Heart left ventricle (tissue), 13 donors: ENCODE data around the gene TJAP1.

Source experiments
- POLR2A ChIP-seq, 2 donors: fragments of 450-650 bp; IDR thresholded peaks; one replicate each; pipeline ENCODE4 v1.6.1; 2017; ENCODE audit warnings: antibody characterized with exemption in 2 of 2, mild to moderate bottlenecking in 2 of 2, moderate library complexity in 2 of 2
- TF ChIP-seq, protein P1 (sequence below), 12 donors: fragments of 200-600 bp; sonication (generic) in 4 of 12; IDR thresholded peaks; one replicate each; pipeline versions ENCODE4 v1.5.0 to v1.8.0; 2018 to 2022; ENCODE audit warnings: antibody characterized with exemption in 12 of 12, mild to moderate bottlenecking in 5 of 12
- donor health status: ischemic (EF 13 %, LVEDD 7.1; RV severe dilation, severe dysfunction).
- donor health status: DM: no; HTN: yes; CAD: no.
- donor health status: DM: no; HTN: no; CAD: no.
- donor health status: ischemic (EF 25% LVEDD 6.9; RV normal size, moderate dysfunction).
- donor health status: ischemic (EF 25% LVEDD 5.7; RV mildly dilated, moderate dysfunction).
- donor health status: ischemic (EF 35%, LVEDD 5.7; RV mildly dilated, moderate dysfunction).
- donor health status: nonischemic (EF 11% LVEDD 7.7; RV severe dilation, severe dysfunction).
- donor health status: DM: yes; HTN: yes; CAD: no.
- donor health status: PGD.
- donor health status: ischemic (EF 29% LVEDD 5.4; RV normal size, mild dysfunction).
- donor health status: nonischemic (EF 23%, LVEDD 6.1; RV moderate dilation, normal function).

DNA sequence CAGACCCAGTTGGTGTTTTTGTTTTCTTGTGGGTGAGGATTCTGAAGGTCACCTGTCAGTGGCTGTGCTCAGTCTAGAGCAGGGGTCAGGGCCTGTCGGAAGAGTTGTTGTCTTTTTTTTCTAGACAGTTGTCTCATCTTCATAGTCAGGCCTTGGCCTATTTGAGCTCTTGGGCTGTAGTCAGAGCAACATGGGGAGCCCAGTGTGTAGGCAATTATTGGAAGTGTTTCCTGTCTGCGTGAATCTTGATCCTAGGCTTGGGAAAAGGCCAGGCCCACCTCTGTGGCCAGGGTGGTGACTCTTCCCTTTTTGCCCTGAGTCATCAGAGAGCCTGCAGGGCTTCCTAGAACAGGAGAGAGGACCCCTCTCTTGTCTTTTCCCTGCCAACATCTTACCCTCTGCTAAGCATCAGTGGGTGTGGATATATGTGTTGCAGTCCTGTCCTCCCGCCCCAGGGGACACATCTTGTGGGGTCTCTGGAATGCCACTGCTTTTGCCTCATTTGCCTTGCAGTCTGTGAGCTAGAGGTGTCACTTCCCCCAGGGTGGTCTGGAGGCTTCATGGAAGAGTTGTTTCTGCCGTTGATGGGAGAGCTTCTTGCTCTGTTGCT is 11.4 kb downstream of the TJAP1 start:
- TF ChIP-seq POLR2A (IDR thresholded peaks at IDR 0.05) = no peak
- TF ChIP-seq, protein P1, sequence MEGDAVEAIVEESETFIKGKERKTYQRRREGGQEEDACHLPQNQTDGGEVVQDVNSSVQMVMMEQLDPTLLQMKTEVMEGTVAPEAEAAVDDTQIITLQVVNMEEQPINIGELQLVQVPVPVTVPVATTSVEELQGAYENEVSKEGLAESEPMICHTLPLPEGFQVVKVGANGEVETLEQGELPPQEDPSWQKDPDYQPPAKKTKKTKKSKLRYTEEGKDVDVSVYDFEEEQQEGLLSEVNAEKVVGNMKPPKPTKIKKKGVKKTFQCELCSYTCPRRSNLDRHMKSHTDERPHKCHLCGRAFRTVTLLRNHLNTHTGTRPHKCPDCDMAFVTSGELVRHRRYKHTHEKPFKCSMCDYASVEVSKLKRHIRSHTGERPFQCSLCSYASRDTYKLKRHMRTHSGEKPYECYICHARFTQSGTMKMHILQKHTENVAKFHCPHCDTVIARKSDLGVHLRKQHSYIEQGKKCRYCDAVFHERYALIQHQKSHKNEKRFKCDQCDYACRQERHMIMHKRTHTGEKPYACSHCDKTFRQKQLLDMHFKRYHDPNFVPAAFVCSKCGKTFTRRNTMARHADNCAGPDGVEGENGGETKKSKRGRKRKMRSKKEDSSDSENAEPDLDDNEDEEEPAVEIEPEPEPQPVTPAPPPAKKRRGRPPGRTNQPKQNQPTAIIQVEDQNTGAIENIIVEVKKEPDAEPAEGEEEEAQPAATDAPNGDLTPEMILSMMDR (IDR thresholded peaks at IDR 0.05) = no peak
